Trophoblast cell (in vitro differentiated cells and primary cell): ENCODE data around the gene BMS1. TPM values are rescaled to one million over a fixed set of nuclear protein-coding genes. Genes with fewer than 3 reads are reported as not detected.
A peak's percentile ranks its signal among the peaks of the same experiment; 100 is the strongest.
"Not testable (repeated sequence)": the region's sequence is repeated elsewhere in the genome, so short reads cannot be mapped to it uniquely, and the experiment has no call there.

Experiments used
- DNase-seq, 2 donors: peaks; one replicate each; pipeline ENCODE4 v3.0.0-alpha.2; 2016
- H2AFZ ChIP-seq: 2 replicates; pipeline ENCODE4 v1.6.1; 2013; ENCODE audit warnings: low read length, moderate library complexity, mild to moderate bottlenecking; ENCODE audit not compliant: insufficient read depth, poor library complexity
- H2AK5ac ChIP-seq: 2 replicates; pipeline ENCODE4 v1.6.1; 2013; ENCODE audit warnings: mild to moderate bottlenecking, low read length
- H2BK120ac ChIP-seq: 2 replicates; pipeline ENCODE4 v1.6.1; 2013; ENCODE audit warnings: low read length, mild to moderate bottlenecking, moderate library complexity; ENCODE audit not compliant: insufficient read depth, poor library complexity
- H2BK12ac ChIP-seq: 2 replicates; pipeline ENCODE4 v1.6.1; 2013; ENCODE audit warnings: mild to moderate bottlenecking, low read length, moderate library complexity
- H2BK5ac ChIP-seq: 2 replicates; pipeline ENCODE4 v1.6.1; 2013; ENCODE audit warnings: low read length, low read depth, moderate library complexity, mild to moderate bottlenecking; ENCODE audit not compliant: poor library complexity
- H3K14ac ChIP-seq: 2 replicates; pipeline ENCODE4 v1.6.1; 2013; ENCODE audit warnings: mild to moderate bottlenecking, low read length
- H3K18ac ChIP-seq: 2 replicates; pipeline ENCODE4 v1.6.1; 2013; ENCODE audit warnings: mild to moderate bottlenecking, low read length
- H3K23ac ChIP-seq: 2 replicates; pipeline ENCODE4 v1.6.1; 2013; ENCODE audit warnings: low read length
- H3K27ac ChIP-seq: 2 replicates; pipeline ENCODE4 v1.5.1; 2013; ENCODE audit warnings: low read depth, mild to moderate bottlenecking, inconsistent platforms, low read length, moderate library complexity
- H3K27me3 ChIP-seq: 2 replicates; pipeline ENCODE4 v1.6.1; 2013; ENCODE audit warnings: inconsistent platforms, mild to moderate bottlenecking, low read length, moderate library complexity; ENCODE audit not compliant: insufficient read depth
- H3K36me3 ChIP-seq, 2 experiments: 1 replicate in 1 of 2; 2 replicates in 1 of 2; pipeline ENCODE4 v1.6.1; 2013; ENCODE audit warnings: low read length in 2 of 2, mild to moderate bottlenecking in 2 of 2, moderate library complexity in 1 of 2; ENCODE audit not compliant: insufficient read depth in 2 of 2, control insufficient read depth in 1 of 2
- H3K4ac ChIP-seq: 2 replicates; pipeline ENCODE4 v1.6.1; 2013; ENCODE audit warnings: low read depth, mild to moderate bottlenecking, low read length, moderate library complexity
- H3K4me1 ChIP-seq, 2 experiments: 1 replicate in 1 of 2; 2 replicates in 1 of 2; pipeline ENCODE4 v1.6.1; 2013; ENCODE audit warnings: low read length in 2 of 2, mild to moderate bottlenecking in 2 of 2, moderate library complexity in 1 of 2; ENCODE audit not compliant: insufficient read depth in 2 of 2, control insufficient read depth in 1 of 2
- H3K4me2 ChIP-seq: 2 replicates; pipeline ENCODE4 v1.6.1; 2013; ENCODE audit warnings: inconsistent platforms, mild to moderate bottlenecking, low read length, moderate library complexity
- H3K4me3 ChIP-seq: 2 replicates; pipeline ENCODE4 v1.5.1; 2013; ENCODE audit warnings: mild to moderate bottlenecking, low read depth, low read length, inconsistent platforms
- H3K79me1 ChIP-seq: one replicate; pipeline ENCODE4 v1.6.1; 2013; ENCODE audit warnings: low read length
- H3K79me2 ChIP-seq: 2 replicates; pipeline ENCODE4 v1.6.1; 2013; ENCODE audit warnings: low read length, mild to moderate bottlenecking; ENCODE audit not compliant: control insufficient read depth, insufficient read depth, poor library complexity
- H3K9ac ChIP-seq: 2 replicates; pipeline ENCODE4 v1.6.1; 2013; ENCODE audit warnings: mild to moderate bottlenecking, low read length
- H3K9me3 ChIP-seq: 2 replicates; pipeline ENCODE4 v1.6.1; 2013; ENCODE audit warnings: low read depth, mild to moderate bottlenecking, control low read depth, inconsistent platforms, low read length; ENCODE audit not compliant: insufficient read depth
- H4K12ac ChIP-seq: 2 replicates; pipeline ENCODE4 v1.6.1; 2013; ENCODE audit warnings: low read depth, mild to moderate bottlenecking, low read length, moderate library complexity
- H4K8ac ChIP-seq: 2 replicates; pipeline ENCODE4 v1.6.1; 2013; ENCODE audit warnings: low read depth, mild to moderate bottlenecking, low read length, moderate library complexity
- H4K91ac ChIP-seq: one replicate; pipeline ENCODE4 v1.6.1; 2013; ENCODE audit warnings: low read depth, mild to moderate bottlenecking, low read length, moderate library complexity
- WGBS: extraction: QIAGEN DNeasy Blood & Tissue Kit; methylation state at CpG from one replicate; pipeline ENCODE4 v1.1.7; 2013; ENCODE audit warnings: missing lambda C conversion rate; ENCODE audit not compliant: insufficient read length, insufficient coverage; ENCODE audit errors: extremely low coverage; 5-methylcytosine and 5-hydroxymethylcytosine counted together
- polyA plus RNA-seq: library from polyadenylated mRNA; stranded (reverse); fragments of 200-250 nt; gene quantifications from 2 replicates; pipeline ENCODE4 v1.2.3, GENCODE V29; 2013

BMS1 gene
- polyA plus RNA-seq: 15.1 and 15.6 TPM in 2 replicates

DNA sequence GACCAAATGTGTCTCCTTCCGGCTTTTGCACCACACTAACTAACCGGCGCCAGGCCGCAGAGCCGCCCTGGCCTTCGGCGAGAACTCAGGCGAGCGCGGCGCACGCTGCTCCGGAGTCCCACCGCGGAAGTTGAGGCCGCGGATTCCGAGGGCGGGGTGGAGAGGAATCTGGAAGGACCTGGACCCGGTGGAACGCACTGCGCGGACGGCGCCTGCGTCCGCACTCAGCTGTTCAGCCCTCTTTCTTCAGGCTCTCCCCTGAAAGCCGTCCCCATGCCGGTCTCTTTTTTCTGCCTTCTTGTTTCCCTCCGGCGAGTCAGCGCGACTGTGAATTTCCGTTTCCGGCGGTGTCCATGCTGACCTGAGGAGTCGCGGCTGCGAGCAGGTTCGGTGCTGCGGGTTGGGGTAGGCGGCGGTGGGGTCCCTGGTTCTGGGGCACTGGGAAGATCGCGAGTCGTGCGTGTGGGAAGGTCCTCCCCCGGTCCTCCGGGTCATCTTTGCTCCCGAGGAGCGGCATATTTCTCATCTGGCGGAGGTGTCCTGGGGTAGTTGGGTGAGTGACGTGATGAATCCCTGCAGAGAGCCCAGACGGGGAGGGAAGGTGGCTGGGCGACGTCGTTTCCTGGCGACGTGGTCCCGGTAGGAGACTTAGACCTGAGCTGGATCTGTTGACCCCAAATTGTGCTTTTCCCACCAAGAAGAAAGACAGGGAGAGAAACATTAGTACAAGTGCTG, at the start of gene BMS1:
Gene BMS1, plus strand, starts transcription at position 350 of the 735 bp plus-strand sequence. CDS start 1,600 bp downstream, outside the sequence.
- Histone ChIP-seq H3K36me3 (peaks cover 8 to 17% of the 10 kb centered on the region in 2 experiments), H3K4me3 (peak within 1 kb of the TSS; percentile 89), H3K79me2 (peaks cover 3% of the 10 kb centered on the region), H4K8ac (peak within 1 kb of the TSS; percentile 87), H2AFZ (peak within 1 kb of the TSS; percentile 66), H2BK120ac (peak within 1 kb of the TSS; percentile 48), H3K4ac (peak within 1 kb of the TSS; percentile 72), H3K27ac (peak within 1 kb of the TSS; percentile 63), H3K9ac (peak within 1 kb of the TSS; percentile 87), H4K12ac (peak within 1 kb of the TSS; percentile 85), H2BK12ac (no peak within 1 kb of the TSS), H3K9me3 (peaks cover 3% of the 10 kb centered on the region), H3K4me1 (peaks cover 0 to 2% of the 10 kb centered on the region in 2 experiments), H3K23ac (no peak within 1 kb of the TSS), H3K27me3 (no peaks in the 10 kb centered on the region), H3K14ac (peak within 1 kb of the TSS; percentile 38), H3K18ac (peak within 1 kb of the TSS; percentile 52), H3K79me1 (peaks cover 8% of the 10 kb centered on the region), H2BK5ac (peak within 1 kb of the TSS; percentile 19), H2AK5ac (peak within 1 kb of the TSS; percentile 79), H3K4me2 (peak within 1 kb of the TSS; percentile 97), H4K91ac (peak within 1 kb of the TSS; percentile 62)
- DNase-seq: peak; percentile 92 to 96
- WGBS: no CpG with 5 or more reads among the region's 60 CpGs

- no peak overlapping the region for H2BK12ac ChIP-seq
- WGBS: no CpG with 5 or more reads among the region's 1 CpG
- no peaks in the 10 kb centered on the region for H3K79me2 ChIP-seq
These were observed 48.1 kb upstream of the BMS1 start for GRCh38 chr10:42734536-42734935.

DNA sequence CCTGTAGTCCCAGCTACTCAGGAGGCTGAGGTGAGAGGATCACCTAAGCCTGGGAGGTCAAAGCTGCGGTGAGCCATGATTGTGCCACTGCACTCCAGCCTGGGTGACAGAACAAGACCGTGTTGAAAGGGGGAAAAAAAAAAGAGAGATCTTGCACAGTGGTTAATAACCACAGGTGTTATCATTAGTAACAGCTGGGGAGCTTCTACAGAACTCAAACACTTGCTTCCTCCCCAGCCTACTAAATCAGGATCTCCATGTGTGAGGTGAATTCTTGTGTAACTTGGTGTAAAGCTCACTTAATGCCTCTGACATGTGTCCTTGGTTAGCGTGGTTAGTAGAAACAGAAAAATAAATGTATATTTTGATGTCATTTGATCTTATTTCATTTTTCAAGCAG, 43.9 kb upstream of the BMS1 start:
- Histone ChIP-seq H2BK5ac (no peak overlapping the region), H3K4me2 (no peak overlapping the region), H3K9me3 (peaks cover 5% of the 10 kb centered on the region), H4K91ac (no peak overlapping the region), H2BK120ac (no peak overlapping the region), H2AK5ac (no peak overlapping the region), H3K18ac (no peak overlapping the region), H2BK12ac (no peak overlapping the region), H2AFZ (no peak overlapping the region), H3K4ac (no peak overlapping the region), H3K4me1 (no peaks in the 10 kb centered on the region), H4K8ac (no peak overlapping the region), H3K36me3 (no peaks in the 10 kb centered on the region), H3K4me3 (no peak overlapping the region), H3K79me2 (no peaks in the 10 kb centered on the region), H3K27ac (no peak overlapping the region), H3K9ac (no peak overlapping the region), H3K79me1 (no peaks in the 10 kb centered on the region), H3K23ac (no peak overlapping the region), H3K27me3 (no peaks in the 10 kb centered on the region), H4K12ac (no peak overlapping the region), H3K14ac (no peak overlapping the region)
- no CpG with 5 or more reads among the region's 3 CpGs for WGBS
- no peak for DNase-seq

More at GRCh38 chr10:42734536-42734935, 48.1 kb upstream of the BMS1 start:
- Histone ChIP-seq H3K9me3 (peaks cover 13% of the 10 kb centered on the region), H3K36me3 (no peaks in the 10 kb centered on the region), H3K4me3 (no peak overlapping the region), H3K4me2 (no peak overlapping the region), H3K14ac (no peak overlapping the region), H3K27ac (no peak overlapping the region), H2BK120ac (no peak overlapping the region), H2BK5ac (no peak overlapping the region), H3K18ac (no peak overlapping the region), H4K91ac (no peak overlapping the region), H3K4me1 (no peaks in the 10 kb centered on the region), H3K79me1 (no peaks in the 10 kb centered on the region), H2AK5ac (no peak overlapping the region), H2AFZ (no peak overlapping the region), H3K23ac (no peak overlapping the region), H3K4ac (no peak overlapping the region), H3K27me3 (no peaks in the 10 kb centered on the region), H4K8ac (no peak overlapping the region), H3K9ac (no peak overlapping the region), H4K12ac (no peak overlapping the region)
- no peak for DNase-seq

DNA sequence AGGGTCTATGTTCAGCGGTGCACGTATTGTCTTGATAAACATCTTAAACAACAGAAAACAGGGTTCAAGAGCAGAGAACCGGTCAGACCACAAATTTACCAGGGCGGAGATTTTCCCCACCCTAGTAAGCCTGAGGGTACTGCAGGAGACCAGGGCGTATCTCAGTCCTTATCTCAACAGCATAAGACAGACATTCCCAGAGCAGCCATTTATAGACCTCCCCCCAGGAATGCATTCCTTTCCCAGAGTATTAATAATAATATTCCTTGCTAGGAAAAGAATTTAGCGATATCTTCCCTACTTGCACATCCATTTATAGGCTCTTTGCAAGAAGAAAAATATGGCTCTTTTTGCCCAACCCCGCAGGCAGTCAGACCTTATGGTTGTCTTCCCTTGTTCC, 41.1 kb upstream of the BMS1 start:
- not testable (repeated sequence) for H3K4ac ChIP-seq, H3K4me2 ChIP-seq, H4K91ac ChIP-seq, H2BK12ac ChIP-seq, H3K4me1 ChIP-seq, H3K14ac ChIP-seq, H2AFZ ChIP-seq, H3K18ac ChIP-seq, H3K27ac ChIP-seq, H3K36me3 ChIP-seq, H3K79me2 ChIP-seq, H3K23ac ChIP-seq, H3K4me3 ChIP-seq, H2AK5ac ChIP-seq, H3K9ac ChIP-seq, H2BK5ac ChIP-seq, H4K12ac ChIP-seq, H3K79me1 ChIP-seq, H3K27me3 ChIP-seq, DNase-seq, H2BK120ac ChIP-seq, H4K8ac ChIP-seq
- no CpG with 5 or more reads among the region's 7 CpGs for WGBS
- H3K9me3 ChIP-seq: peaks cover 13% of the 10 kb centered on the region
